Pancreas (tissue), 10 donors: ENCODE data around the gene VWA3B. TPM values are rescaled to one million over a fixed set of nuclear protein-coding genes. Genes with fewer than 3 reads are reported as not detected.

Experiments used
- ATAC-seq, 4 donors: fragments of 200-7000 bp; cut with Tn5 transposase; one replicate each; pipeline versions ENCODE4 v1.8.0 to v1.9.1; 2020; ENCODE audit warnings: mild to moderate bottlenecking in 4 of 4, moderate library complexity in 4 of 4
- DNase-seq, 6 donors: peaks; one replicate each; pipeline ENCODE4 v3.0.0-alpha.2; 2020
- FAIRE-seq: peaks from 2 replicates; lab custom pipeline; 2012; peaks lifted over from hg19 to GRCh38; lab: Jason Lieb, UNC
- H3K27ac ChIP-seq, 4 donors: fragments of 200-600 bp; sonication (generic); 1 replicate in 3 of 4; 2 replicates in 1 of 4; pipeline versions ENCODE4 v1.5.0 to v1.8.0; 2020
- H3K27me3 ChIP-seq, 4 donors: fragments of 200-600 bp; one replicate each; pipeline ENCODE4 v1.8.0; 2021
- H3K36me3 ChIP-seq, 3 donors: fragments of 200-600 bp; sonication (generic) in 1 of 3; one replicate each; pipeline versions ENCODE4 v1.5.0 to v1.8.0; 2020 to 2021
- H3K4me1 ChIP-seq, 3 donors: fragments of 200-600 bp; one replicate each; pipeline ENCODE4 v1.8.0; 2021
- H3K4me3 ChIP-seq, 4 donors: fragments of 200-600 bp; sonication (generic) in 2 of 4; one replicate each; pipeline versions ENCODE4 v1.5.0 to v1.8.0; 2020 to 2021
- H3K9me3 ChIP-seq, 4 donors: fragments of 200-600 bp; one replicate each; pipeline ENCODE4 v1.8.0; 2021
- WGBS, 2 donors: extraction: QIAGEN DNeasy Blood & Tissue Kit; methylation state at CpG; one replicate each; pipeline ENCODE4 v1.1.7; 2013; 5-methylcytosine and 5-hydroxymethylcytosine counted together
- intact Hi-C, 3 donors: fragments of 100-400 bp; cut with DNase I; formaldehyde crosslinking; loops; one replicate each; pipeline versions ENCODE4 v1.11.1 to v1.14.2; 2022
- polyA plus RNA-seq, 2 donors: library from polyadenylated mRNA; stranded (reverse); fragments of 200-250 nt; gene quantifications; one replicate each; pipeline ENCODE4 v1.2.3, GENCODE V29; 2013
- total RNA-seq, 6 donors: library from RNA; stranded (reverse); fragmentation: NEBNext Ultra II Directional in 4 of 6; extraction: Animal tissue kit (Norgen Biotek cat#: 25700) in 4 of 6; gene quantifications; one replicate each; pipeline versions ENCODE4 v1.2.1 to v1.2.4, GENCODE V29; 2021 to 2023
- TF ChIP-seq, protein P1 (sequence below), 4 donors: fragments of 200-600 bp; sonication (generic) in 3 of 4; IDR thresholded peaks; one replicate each; pipeline versions ENCODE4 v1.5.0 to v1.8.0; 2021; ENCODE audit warnings: antibody characterized with exemption in 4 of 4
- donor health status: healthy with polysubstance abuse.
- donor health status: DM: no; HTN: no; CAD: no; lungs with moderate emphysema.
- donor health status: DM: no; HTN: no; CAD: no.
- donor health status: control.
- donor health status: control.
- donor health status: Bipolar disorder and iron deficiency.
- donor health status: DM: yes; HTN: yes; CAD: no.
- donor health status: DM: no; HTN: no; CAD: no.
- donor health status: DM: no; HTN: no; CAD: no.
- donor health status: DM: yes; HTN: yes; CAD: no.

VWA3B gene, protein sequence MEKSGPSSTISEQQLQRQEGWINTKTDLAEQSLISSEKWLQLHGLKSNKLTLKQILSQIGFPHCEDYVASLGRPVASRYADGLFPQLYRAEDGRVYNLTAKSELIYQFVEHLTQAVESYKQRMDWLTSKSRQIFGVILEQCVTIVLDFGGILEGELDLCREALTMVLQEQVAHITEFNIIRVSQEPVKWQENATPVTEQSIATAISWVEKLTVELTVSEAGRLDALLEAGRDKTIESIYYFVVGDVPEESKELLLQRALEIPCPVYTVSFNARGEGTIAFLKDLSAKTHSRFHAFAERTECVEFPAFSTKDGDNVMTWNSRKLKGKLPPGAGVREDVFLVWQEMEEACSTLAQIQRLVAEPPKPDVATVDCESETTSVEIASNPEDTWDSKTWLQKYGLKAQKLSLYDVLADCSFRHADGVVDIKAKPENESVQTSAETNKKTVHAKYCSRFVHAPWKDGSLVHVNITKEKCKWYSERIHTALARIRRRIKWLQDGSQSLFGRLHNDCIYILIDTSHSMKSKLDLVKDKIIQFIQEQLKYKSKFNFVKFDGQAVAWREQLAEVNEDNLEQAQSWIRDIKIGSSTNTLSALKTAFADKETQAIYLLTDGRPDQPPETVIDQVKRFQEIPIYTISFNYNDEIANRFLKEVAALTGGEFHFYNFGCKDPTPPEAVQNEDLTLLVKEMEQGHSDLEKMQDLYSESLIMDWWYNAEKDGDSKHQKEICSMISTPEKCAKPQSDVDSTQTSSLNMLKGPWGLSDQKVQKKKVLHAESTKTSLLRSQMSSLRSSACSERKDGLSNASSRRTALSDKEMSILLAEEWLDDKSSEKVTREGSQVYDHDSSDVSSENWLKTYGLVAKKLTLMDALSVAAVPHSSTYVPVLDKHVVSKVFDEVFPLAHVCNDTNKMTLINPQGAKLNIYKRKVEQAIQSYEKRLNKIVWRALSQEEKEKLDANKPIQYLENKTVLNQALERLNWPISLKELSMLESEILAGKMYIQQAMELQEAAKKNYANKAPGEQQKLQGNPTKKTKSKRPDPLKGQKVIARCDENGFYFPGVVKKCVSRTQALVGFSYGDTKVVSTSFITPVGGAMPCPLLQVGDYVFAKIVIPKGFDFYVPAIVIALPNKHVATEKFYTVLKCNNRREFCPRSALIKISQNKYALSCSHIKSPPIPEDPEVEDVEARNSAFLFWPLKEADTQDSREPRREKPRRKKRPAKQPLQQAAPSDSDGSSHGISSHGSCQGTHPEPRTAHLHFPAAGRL (N-terminal part only)
- under 1 TPM in 2 of 6 donors, not detected in 4; 0.04 to 0.24 TPM for total RNA-seq
- under 1 TPM in 1 of 2 donors, not detected in 1; 0.07 TPM for polyA plus RNA-seq

GRCh38 chr2:98086491-98087446 lies at the start of gene VWA3B:
TSS of gene VWA3B (plus strand) at chr2:98087167. CDS start at chr2:98093093, 5,926 bp downstream.
- DNase-seq (peak; percentile 64 to 87 (median 82)), FAIRE-seq (no peak), ATAC-seq (peak; percentile 89 to 96 (median 94))
- Histone ChIP-seq H3K4me3 (peak within 1 kb of the TSS; percentile 27 to 45 (median 35)), H3K27me3 (no peaks in the 10 kb centered on the region), H3K4me1 (peaks cover 4 to 23% (median 7%) of the 10 kb centered on the region in 3 donors), H3K27ac (no peak within 1 kb of the TSS), H3K36me3 (no peaks in the 10 kb centered on the region), H3K9me3 (no peaks in the 10 kb centered on the region)
- intact Hi-C loops: no loop called here
- 2 to 3% methylated on average over 74 of the region's 74 CpGs for WGBS, 2 donors
- TF ChIP-seq, protein P1, sequence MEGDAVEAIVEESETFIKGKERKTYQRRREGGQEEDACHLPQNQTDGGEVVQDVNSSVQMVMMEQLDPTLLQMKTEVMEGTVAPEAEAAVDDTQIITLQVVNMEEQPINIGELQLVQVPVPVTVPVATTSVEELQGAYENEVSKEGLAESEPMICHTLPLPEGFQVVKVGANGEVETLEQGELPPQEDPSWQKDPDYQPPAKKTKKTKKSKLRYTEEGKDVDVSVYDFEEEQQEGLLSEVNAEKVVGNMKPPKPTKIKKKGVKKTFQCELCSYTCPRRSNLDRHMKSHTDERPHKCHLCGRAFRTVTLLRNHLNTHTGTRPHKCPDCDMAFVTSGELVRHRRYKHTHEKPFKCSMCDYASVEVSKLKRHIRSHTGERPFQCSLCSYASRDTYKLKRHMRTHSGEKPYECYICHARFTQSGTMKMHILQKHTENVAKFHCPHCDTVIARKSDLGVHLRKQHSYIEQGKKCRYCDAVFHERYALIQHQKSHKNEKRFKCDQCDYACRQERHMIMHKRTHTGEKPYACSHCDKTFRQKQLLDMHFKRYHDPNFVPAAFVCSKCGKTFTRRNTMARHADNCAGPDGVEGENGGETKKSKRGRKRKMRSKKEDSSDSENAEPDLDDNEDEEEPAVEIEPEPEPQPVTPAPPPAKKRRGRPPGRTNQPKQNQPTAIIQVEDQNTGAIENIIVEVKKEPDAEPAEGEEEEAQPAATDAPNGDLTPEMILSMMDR (IDR thresholded peaks at IDR 0.05): no peak

DNA sequence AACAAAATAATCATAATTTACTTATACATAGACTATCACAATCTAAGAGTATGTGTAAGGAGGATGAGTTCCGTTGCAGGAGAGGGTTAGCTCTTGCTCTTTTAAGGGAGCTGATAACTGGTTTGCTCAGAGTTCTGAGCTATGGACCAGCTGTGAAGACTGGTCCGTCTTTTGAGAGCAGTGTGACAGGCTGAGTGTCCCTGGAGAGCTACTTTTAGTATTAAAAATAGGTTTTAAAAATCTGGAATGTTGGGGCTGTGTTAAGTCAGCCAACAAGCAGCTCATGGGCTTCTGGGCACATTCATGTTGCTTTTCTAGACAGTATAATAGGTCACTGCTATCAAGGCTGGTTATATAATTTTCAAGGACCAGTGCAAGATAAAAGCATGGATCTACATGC lies 49.8 kb upstream of the VWA3B start:
- Histone ChIP-seq H3K36me3 (no peaks in the 10 kb centered on the region), H3K27ac (no peak overlapping the region), H3K4me1 (no peaks in the 10 kb centered on the region), H3K4me3 (no peak overlapping the region), H3K27me3 (no peaks in the 10 kb centered on the region), H3K9me3 (no peaks in the 10 kb centered on the region)
- TF ChIP-seq, protein P1 (IDR thresholded peaks at IDR 0.05): no peak
- intact Hi-C loops: no loop called here
- 75 to 86% methylated on average over 2 of the region's 2 CpGs for WGBS, 2 donors
- ATAC-seq (no peak), DNase-seq (no peak), FAIRE-seq (no peak)

DNA sequence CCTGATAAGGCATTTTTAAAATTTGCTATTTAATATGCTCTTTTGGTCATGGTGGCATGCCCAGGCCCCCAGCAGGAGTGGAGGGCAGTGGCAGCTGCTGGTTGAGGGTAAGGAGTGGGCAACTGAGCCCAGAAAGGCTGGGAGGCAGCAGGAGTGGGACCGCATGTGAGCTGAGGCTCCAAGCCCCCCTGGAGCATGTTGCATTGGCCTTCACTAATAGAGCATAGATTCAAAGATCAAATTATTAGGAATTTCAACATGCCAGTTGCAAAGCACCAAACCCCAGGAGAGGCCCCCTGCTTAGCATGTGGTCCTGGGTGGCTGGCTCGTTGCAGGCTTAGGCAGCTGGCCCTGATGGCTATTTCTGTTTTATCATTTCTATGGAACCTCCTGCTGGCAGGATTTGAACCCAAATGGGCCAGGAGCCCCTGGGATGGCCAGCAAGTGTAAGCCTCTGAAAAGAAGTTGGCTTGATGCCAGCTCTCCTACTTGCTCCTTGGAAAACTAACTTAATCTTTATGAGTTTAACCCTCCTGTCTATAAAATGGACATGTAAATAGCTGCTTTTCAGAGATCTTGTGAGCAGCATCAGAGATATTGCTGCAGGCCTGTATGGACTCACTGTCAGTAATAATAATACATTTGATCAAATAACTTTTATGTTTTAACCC lies 49.2 kb upstream of the VWA3B start:
- 84 to 86% methylated on average over 2 of the region's 2 CpGs for WGBS, 2 donors
- TF ChIP-seq, protein P1 (IDR thresholded peaks at IDR 0.05): no peak
- H3K27ac ChIP-seq: no peak overlapping the region
- intact Hi-C loops: no loop called here
- H3K4me3 ChIP-seq: no peak overlapping the region
- H3K9me3 ChIP-seq: no peaks in the 10 kb centered on the region
- no peak for ATAC-seq
- no peak for DNase-seq
- no peak for FAIRE-seq
- no peaks in the 10 kb centered on the region for H3K36me3 ChIP-seq
- no peaks in the 10 kb centered on the region for H3K27me3 ChIP-seq
- H3K4me1 ChIP-seq: no peaks in the 10 kb centered on the region
